HG02798 (cell line): ENCODE measurements around the gene ZNF500.
"Not testable (repeated sequence)": the region's sequence is repeated elsewhere in the genome, so short reads cannot be mapped to it uniquely, and the experiment has no call there.

Source experiments
- ATAC-seq: cut with Tn5 transposase; IDR thresholded peaks from one replicate; pipeline ENCODE4 v1.9.1; 2021; ENCODE audit warnings: mild to moderate bottlenecking; ENCODE audit not compliant: unreplicated experiment, poor library complexity

Gene ZNF500

GRCh38 chr16:4746991-4747574 is 19.9 kb downstream of the ZNF500 start:
- ATAC-seq, result no peak

- no peak for ATAC-seq
Observed at GRCh38 chr16:4746215-4746614, 20.7 kb downstream of the ZNF500 start.

GRCh38 chr16:4745274-4745569 is 21.7 kb downstream of the ZNF500 start:
- no peak for ATAC-seq

GRCh38 chr16:4744555-4745273 is 22.2 kb downstream of the ZNF500 start:
- ATAC-seq, result no peak

DNA sequence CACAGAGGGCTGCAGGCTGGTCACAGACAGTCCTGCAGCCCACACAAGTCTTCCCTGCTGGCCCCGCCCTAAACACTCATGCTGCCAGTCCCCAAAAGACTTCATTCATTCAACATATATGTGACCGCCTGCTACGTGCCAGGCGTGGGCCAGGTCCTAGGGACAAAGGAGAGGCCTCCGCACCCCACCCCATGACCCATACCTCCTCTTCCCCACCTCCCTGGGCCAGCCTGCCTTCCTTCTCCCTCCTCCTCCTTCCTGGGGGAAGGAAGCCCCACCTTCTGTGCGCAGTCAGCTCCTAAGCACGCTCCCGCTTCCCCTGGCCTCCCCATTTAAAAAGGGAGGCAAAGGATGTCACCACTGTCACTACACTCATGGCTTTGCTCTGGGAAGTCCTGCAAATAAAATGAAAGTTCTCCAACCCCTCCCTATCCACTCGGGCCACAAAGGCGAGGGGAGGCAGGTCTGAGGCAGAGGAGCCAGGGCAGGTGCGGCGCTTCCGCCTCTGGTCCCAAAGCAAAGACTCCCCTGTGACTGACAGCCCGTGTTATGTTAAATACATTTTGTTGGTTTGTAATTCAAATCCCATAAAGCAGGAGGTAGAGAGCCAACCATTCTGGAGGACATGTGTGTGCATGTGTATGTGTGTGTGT is 23.6 kb downstream of the ZNF500 start:
- no peak for ATAC-seq

DNA sequence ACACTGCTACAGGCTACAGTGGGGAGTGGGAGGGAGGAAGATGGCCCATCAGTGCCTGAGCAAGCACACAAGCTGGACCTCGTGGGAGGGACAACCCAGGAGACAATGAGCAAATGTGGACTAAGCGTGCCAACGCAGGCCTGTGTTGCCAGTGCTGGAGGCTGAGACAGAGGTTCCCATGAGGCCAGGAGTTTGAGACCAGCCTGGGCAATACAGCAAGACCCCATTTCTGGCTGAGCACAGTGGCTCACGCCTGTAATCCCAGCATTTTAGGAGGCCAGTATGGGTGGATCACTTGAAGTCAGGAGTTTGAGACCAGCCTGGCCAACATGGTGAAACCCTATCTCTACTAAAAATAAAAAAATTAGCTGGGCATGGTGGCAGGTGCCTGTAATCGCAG is 28.6 kb downstream of the ZNF500 start:
- ATAC-seq, result not testable (repeated sequence)

GRCh38 chr16:4737545-4737944 is 29.4 kb downstream of the ZNF500 start:
- no peak for ATAC-seq

DNA sequence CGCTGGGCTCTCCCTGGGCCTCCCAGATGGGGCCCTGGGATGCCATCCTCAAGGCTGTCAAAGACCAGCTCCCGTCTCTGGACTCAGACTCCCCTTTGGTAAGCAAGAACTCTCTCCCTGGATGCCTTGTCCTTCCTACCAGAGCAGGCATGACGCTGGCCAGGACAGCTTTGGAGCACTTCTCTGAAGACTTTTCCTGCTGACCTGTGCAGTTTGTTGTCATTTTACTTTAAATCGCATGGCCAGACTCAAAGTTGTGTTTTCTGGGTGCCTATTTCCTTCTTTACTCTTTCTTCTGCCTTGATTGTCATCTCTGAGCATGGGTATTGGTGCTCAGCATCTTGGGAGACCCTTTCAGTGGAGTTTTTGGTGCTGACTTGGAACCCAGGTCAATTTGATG is 30.4 kb downstream of the ZNF500 start:
- no peak for ATAC-seq

DNA sequence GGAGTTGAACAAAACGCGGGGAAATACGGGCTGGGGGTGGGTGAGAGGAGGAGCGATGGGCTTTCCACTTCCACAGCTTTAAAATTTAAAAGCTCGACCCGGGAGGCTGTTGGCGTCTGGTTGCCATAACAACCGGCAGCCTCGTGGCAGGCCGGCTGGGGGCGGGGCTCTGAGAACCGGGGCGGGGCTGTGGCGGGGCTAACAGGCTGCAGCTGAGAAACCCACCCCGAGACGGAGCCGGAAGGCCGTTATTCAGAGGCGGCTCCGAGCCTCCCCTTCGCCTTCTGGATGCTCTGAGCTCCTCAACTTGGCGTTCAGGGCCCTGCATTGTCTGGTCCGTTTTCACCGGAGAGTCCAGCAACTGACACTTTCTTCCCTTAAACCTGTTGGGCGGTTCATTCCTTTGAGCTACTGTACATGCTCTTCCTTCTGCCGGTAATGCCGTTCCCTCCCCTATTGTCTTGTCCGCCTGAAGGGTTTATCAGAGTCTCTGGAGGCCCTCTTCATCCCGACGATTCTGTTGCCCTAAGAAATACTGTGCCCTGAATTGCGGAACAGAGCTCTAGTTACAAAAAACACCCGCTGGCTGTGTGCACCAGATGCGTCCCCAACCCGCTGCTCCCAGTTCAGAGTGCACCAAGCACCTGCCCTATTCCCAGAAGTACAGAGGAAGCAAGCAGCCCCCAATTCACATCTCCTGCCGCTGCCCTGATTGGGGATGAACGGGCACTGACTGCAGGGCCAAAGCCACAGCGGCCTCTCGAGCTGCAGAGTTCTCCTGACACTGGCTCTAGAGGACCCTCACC is 32.0 kb downstream of the ZNF500 start:
- peak; percentile 67 for ATAC-seq

DNA sequence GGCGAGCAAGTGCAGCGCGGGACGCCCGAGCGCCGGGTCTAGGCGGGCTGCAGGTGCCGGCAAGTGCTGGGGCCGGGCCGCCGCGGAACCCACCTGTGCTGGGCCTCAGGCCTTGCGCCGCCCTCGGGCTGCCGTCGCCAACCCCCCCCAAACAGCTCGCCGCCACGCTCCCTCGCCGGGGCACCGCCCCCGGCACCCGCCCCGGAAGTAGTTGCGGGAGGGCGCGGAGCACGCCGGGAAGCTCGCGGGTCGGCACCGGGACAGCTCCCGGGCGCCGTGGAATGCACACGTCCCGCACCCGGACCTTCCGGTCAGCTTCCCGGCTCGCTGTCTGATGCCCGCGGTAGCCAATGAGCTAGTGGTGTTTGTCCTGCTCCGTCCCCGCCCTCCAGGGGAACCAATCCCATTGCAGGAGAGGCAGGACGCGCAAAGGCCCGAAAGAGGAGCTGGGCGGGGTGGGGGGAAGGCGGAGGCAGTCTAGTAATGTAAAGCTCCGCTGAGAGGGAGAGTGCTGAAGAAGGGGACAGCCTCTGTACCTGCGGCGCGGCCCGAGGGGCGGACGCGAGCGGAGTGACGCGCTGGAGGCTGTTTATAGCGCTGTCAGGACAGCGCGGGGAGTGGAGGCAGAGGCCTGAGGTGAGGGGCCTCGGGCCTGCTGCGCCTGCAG is 32.8 kb downstream of the ZNF500 start, which contains the start of the genes ANKS3 and DNAAF8:
ANKS3 (minus strand) TSS at position 209 of the 667 bp plus-strand sequence. CDS start 4,122 bp downstream, outside the sequence.
DNAAF8 (plus strand) TSS at position 475 of the 667 bp plus-strand sequence. CDS start 1,978 bp downstream, outside the sequence.
- peak; percentile 83 for ATAC-seq

- ATAC-seq, result no peak
Observed at GRCh38 chr16:4733747-4734062, 33.3 kb downstream of the ZNF500 start.

DNA sequence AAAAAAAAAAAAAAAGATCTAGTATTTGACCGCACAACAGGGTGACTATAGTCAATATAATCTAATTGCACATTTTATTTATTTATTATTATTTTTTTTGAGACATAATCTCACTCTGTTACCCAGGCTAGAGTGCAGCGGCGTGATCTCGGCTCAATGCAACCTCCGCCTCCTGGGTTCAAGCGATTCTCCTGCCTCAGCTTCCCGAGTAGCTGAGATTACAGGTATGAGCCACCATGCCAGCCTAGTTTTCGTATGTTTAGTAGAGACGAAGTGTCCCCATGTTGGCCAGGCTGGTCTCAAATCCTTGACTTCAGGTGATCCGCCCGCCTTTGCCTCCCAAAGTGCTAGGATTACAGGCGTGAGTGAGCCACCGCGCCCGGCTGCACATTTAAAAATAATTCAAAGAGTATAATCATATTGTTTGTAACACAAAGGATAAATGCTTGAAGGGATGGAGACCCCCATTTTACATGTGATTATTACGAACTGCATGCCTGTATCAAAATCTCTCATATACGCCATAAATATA is 33.7 kb downstream of the ZNF500 start:
- no peak for ATAC-seq

- ATAC-seq, result no peak
Observed at GRCh38 chr16:4729876-4730275, 37.1 kb downstream of the ZNF500 start.

- ATAC-seq, result no peak
Observed at GRCh38 chr16:4728676-4729075, 38.3 kb downstream of the ZNF500 start.

- ATAC-seq, result no peak
Observed at GRCh38 chr16:4726616-4727015, 40.3 kb downstream of the ZNF500 start.

DNA sequence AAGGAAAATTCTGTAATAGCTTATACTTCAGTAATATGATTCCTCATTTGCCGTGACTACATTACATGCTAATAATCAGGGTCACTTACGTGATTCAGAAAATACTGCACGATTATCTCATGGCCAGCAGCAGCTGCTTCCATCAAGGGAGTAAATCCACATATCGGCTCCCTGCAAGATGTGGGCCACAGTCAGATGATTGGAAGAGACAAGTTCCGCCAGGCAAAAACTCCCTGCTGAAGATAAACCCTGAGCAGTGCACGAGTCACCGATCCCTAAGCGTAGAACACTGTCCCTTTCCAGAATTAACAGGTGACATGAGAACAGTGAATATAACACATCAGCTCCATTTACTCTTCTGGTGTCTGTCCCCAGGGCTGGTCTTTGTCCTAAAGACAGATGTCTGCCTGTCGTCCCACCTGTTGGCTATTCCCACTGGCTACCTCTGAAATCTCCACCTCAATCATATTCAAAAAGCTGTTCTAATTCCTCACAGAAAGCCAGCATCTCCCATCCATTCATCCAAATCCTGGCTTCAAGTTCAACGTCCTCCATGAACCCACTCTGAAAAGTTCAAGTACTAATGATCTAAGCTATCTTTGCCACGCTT is 42.2 kb downstream of the ZNF500 start:
- no peak for ATAC-seq

GRCh38 chr16:4723071-4723767 is 43.7 kb downstream of the ZNF500 start:
- ATAC-seq, result no peak

DNA sequence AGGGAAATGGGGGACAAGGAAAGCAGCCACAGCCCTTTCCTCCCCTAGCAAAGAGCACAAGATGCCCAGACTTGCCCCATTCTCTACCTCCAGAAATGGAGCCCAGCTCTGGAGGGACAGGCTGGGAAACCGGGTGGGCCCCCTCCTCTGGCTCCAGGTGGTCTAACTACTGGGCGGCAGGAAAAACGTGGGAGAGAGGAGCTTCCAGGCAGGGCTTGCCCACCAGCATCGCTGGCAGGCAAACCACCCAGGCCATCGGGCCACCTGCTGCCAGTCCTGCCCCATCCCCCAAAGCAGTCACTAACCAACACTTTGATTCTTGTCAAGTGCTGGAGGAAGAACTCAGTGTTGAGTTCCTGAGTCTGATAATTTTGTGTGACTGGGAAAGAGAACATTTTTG is 48.5 kb downstream of the ZNF500 start:
- ATAC-seq, result no peak

- ATAC-seq, result no peak
Observed at GRCh38 chr16:4714996-4715395, 52.0 kb downstream of the ZNF500 start.
